Osteoblast (primary cell): ENCODE data around the gene FFAR3. TPM values are rescaled to one million over a fixed set of nuclear protein-coding genes. Genes with fewer than 3 reads are reported as not detected.

Source experiments
- DNase-seq: peaks from one replicate; pipeline ENCODE4 v3.0.0; 2011; ENCODE audit warnings: low spot score, mixed read lengths; ENCODE audit not compliant: insufficient read length; ENCODE audit errors: missing footprints
- H2AFZ ChIP-seq: 2 replicates; pipeline ENCODE4 v1.6.0; 2011; ENCODE audit warnings: mild to moderate bottlenecking, low read length
- H3K27ac ChIP-seq: 2 replicates; pipeline ENCODE4 v1.5.1; 2011; ENCODE audit warnings: mild to moderate bottlenecking, low read depth, low read length, moderate library complexity
- H3K27me3 ChIP-seq: 2 replicates; pipeline ENCODE4 v1.6.0; 2012; ENCODE audit warnings: mild to moderate bottlenecking, control low read depth, inconsistent platforms, low read length, moderate library complexity; ENCODE audit not compliant: insufficient read depth
- H3K36me3 ChIP-seq: 2 replicates; pipeline ENCODE4 v1.5.1; 2011; ENCODE audit warnings: mild to moderate bottlenecking, low read length, control low read depth, moderate library complexity; ENCODE audit not compliant: insufficient read depth
- H3K4me1 ChIP-seq: 2 replicates; pipeline ENCODE4 v1.5.1; 2011; ENCODE audit warnings: mild to moderate bottlenecking, low read length, control low read depth, moderate library complexity; ENCODE audit not compliant: insufficient read depth
- H3K4me2 ChIP-seq: 2 replicates; pipeline ENCODE4 v1.6.0; 2011; ENCODE audit warnings: mild to moderate bottlenecking, low read length; ENCODE audit not compliant: insufficient read depth
- H3K4me3 ChIP-seq: fragments of 200-600 bp; sonication (generic); 3 replicates; pipeline ENCODE4 v1.5.1; 2012; ENCODE audit warnings: mild to moderate bottlenecking, low read length, inconsistent platforms; ENCODE audit not compliant: insufficient read depth
- H3K79me2 ChIP-seq: 2 replicates; pipeline ENCODE4 v1.6.0; 2012; ENCODE audit warnings: mild to moderate bottlenecking, low read length, control low read depth, inconsistent platforms; ENCODE audit not compliant: insufficient read depth
- H3K9me3 ChIP-seq: 2 replicates; pipeline ENCODE4 v1.5.1; 2011; ENCODE audit warnings: low read depth, low read length, control low read depth
- H4K20me1 ChIP-seq: 2 replicates; pipeline ENCODE4 v1.6.0; 2012; ENCODE audit warnings: mild to moderate bottlenecking, low read length, control low read depth; ENCODE audit not compliant: insufficient read depth
- total RNA-seq: library from RNA; depleted of rRNA; stranded (reverse); fragments of >200 nt; gene quantifications from 2 replicates; pipeline ENCODE4 v1.2.3, GENCODE V29; 2012
- TF ChIP-seq, protein P1 (sequence below): IDR thresholded peaks from 2 replicates; pipeline ENCODE4 v1.5.1; 2011; ENCODE audit warnings: mild to moderate bottlenecking, low read depth, low read length, moderate library complexity; ENCODE audit errors: extremely low read depth

Gene FFAR3
- total RNA-seq, 1 donor: not detected

DNA sequence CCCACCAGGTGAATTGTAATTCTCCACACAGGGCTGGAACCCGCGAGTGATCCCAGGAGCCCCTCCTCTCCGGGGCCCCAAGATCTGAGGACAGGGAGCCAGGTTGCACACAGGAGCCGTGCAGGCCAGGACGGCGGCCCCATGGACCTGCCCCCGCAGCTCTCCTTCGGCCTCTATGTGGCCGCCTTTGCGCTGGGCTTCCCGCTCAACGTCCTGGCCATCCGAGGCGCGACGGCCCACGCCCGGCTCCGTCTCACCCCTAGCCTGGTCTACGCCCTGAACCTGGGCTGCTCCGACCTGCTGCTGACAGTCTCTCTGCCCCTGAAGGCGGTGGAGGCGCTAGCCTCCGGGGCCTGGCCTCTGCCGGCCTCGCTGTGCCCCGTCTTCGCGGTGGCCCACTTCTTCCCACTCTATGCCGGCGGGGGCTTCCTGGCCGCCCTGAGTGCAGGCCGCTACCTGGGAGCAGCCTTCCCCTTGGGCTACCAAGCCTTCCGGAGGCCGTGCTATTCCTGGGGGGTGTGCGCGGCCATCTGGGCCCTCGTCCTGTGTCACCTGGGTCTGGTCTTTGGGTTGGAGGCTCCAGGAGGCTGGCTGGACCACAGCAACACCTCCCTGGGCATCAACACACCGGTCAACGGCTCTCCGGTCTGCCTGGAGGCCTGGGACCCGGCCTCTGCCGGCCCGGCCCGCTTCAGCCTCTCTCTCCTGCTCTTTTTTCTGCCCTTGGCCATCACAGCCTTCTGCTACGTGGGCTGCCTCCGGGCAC, 6.7 kb upstream of the FFAR3 start:
- TF ChIP-seq, protein P1, sequence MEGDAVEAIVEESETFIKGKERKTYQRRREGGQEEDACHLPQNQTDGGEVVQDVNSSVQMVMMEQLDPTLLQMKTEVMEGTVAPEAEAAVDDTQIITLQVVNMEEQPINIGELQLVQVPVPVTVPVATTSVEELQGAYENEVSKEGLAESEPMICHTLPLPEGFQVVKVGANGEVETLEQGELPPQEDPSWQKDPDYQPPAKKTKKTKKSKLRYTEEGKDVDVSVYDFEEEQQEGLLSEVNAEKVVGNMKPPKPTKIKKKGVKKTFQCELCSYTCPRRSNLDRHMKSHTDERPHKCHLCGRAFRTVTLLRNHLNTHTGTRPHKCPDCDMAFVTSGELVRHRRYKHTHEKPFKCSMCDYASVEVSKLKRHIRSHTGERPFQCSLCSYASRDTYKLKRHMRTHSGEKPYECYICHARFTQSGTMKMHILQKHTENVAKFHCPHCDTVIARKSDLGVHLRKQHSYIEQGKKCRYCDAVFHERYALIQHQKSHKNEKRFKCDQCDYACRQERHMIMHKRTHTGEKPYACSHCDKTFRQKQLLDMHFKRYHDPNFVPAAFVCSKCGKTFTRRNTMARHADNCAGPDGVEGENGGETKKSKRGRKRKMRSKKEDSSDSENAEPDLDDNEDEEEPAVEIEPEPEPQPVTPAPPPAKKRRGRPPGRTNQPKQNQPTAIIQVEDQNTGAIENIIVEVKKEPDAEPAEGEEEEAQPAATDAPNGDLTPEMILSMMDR: no peak

DNA sequence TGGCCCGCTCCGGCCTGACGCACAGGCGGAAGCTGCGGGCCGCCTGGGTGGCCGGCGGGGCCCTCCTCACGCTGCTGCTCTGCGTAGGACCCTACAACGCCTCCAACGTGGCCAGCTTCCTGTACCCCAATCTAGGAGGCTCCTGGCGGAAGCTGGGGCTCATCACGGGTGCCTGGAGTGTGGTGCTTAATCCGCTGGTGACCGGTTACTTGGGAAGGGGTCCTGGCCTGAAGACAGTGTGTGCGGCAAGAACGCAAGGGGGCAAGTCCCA, 6.1 kb upstream of the FFAR3 start:
- Histone ChIP-seq H3K36me3 (no peaks in the 10 kb centered on the region), H3K4me1 (no peaks in the 10 kb centered on the region), H4K20me1 (no peaks in the 10 kb centered on the region), H3K79me2 (no peaks in the 10 kb centered on the region), H2AFZ (no peak overlapping the region), H3K27ac (no peak overlapping the region), H3K4me2 (no peak overlapping the region), H3K4me3 (no peak overlapping the region), H3K9me3 (no peaks in the 10 kb centered on the region), H3K27me3 (peaks cover 5% of the 10 kb centered on the region)
- TF ChIP-seq, protein P1: no peak
- DNase-seq: no peak

More for the DNA sequence above, 6.7 kb upstream of the FFAR3 start:
- H3K4me2 ChIP-seq: no peak overlapping the region
- no peaks in the 10 kb centered on the region for H3K9me3 ChIP-seq
- H3K4me3 ChIP-seq: no peak overlapping the region
- no peaks in the 10 kb centered on the region for H3K4me1 ChIP-seq
- H3K27ac ChIP-seq: no peak overlapping the region
- H2AFZ ChIP-seq: no peak overlapping the region
- DNase-seq: no peak
- peaks cover 5% of the 10 kb centered on the region for H3K27me3 ChIP-seq
- H4K20me1 ChIP-seq: no peaks in the 10 kb centered on the region
- H3K79me2 ChIP-seq: no peaks in the 10 kb centered on the region
- no peaks in the 10 kb centered on the region for H3K36me3 ChIP-seq

DNA sequence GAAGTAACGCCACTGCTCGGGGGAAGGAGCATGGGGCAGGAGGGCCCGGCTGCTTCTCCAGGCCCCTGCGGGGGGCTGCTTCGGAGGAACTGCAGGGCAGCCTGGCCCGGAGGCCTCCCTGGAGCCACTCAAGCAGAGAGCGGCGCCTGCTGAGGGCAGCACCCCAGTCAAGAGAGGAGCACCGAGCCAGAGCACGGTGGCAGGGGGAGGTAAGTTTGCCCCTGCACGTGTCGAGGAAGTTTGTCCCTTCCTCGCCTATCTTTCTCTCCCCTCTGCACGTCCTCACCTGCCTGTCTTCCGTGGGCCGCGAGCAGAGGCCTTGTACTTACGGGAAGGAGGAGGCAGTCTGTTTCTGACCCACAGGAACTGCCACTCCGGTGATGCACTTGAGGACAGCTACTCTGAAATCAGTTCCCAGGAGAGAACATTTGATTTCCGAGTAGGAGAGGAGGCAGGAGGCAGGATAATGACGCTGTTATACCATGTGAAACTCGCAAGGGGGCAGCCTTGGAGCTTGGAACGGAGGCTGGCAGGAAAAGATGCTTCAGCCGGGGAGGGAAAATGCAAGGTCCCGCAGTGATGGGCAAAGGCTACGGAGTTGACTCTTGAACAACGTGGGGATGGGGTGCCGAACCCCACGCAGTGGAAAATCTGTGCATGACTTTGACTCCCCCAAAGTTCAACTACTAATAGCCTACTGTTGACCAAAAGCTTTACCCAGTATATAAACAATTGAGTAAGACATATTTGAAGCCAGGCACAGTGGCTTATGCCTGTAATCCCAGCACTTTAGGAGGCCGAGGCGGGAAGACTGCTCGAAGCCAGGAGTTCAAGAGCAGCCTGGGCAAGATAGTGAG, 5.6 kb upstream of the FFAR3 start:
- H3K79me2 ChIP-seq: no peaks in the 10 kb centered on the region
- H3K9me3 ChIP-seq: no peaks in the 10 kb centered on the region
- no peaks in the 10 kb centered on the region for H3K4me1 ChIP-seq
- no peak overlapping the region for H3K27ac ChIP-seq
- no peak overlapping the region for H2AFZ ChIP-seq
- peak; percentile 99 for DNase-seq
- no peak overlapping the region for H3K4me2 ChIP-seq
- H4K20me1 ChIP-seq: no peaks in the 10 kb centered on the region
- H3K4me3 ChIP-seq: no peak overlapping the region
- H3K27me3 ChIP-seq: peaks cover 6% of the 10 kb centered on the region
- no peaks in the 10 kb centered on the region for H3K36me3 ChIP-seq
- TF ChIP-seq, protein P1: peak; percentile 84

DNA sequence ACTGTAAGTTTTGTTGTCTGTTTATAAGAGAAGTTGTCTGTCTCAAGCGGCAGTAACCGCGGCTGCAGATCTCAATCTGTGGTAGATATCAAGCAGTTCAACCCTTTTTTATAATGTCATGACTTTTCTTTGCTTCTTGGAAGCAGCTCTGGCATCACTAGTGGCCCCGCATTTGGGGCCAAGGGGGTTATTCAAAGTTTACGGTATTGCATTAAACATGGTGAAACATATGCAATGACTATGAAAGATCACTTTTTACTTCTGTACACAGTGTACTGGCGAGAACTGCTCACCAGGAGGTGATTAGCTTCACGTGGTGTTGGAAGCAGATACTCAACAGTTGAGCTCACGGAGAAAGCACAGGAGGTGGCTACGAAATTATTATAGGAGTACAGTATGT, 4.6 kb upstream of the FFAR3 start:
- Histone ChIP-seq H3K27me3 (peaks cover 11% of the 10 kb centered on the region), H3K4me1 (no peaks in the 10 kb centered on the region), H3K4me2 (no peak overlapping the region), H3K27ac (no peak overlapping the region), H3K9me3 (no peaks in the 10 kb centered on the region), H3K4me3 (no peak overlapping the region), H3K36me3 (no peaks in the 10 kb centered on the region), H4K20me1 (no peaks in the 10 kb centered on the region), H3K79me2 (no peaks in the 10 kb centered on the region), H2AFZ (no peak overlapping the region)
- TF ChIP-seq, protein P1: no peak
- DNase-seq: no peak
